Fibroblast of lung (primary cell): ENCODE results near the gene PALMD.

Experiments used
- CTCF ChIP-seq, 2 donors: IDR thresholded peaks in 1 of 2; conservative IDR thresholded peaks in 1 of 2; 1 replicate in 1 of 2; 2 replicates in 1 of 2; pipeline ENCODE4 v1.5.1; 2011 to 2012; ENCODE audit warnings: low read length in 2 of 2, control low read depth in 1 of 2, inconsistent platforms in 1 of 2, low read depth in 1 of 2, mild to moderate bottlenecking in 1 of 2
- EZH2 ChIP-seq: IDR thresholded peaks from 2 replicates; pipeline ENCODE4 v1.5.1; 2012; ENCODE audit warnings: low read length, control low read depth, mild to moderate bottlenecking; ENCODE audit errors: missing control alignments

- TF ChIP-seq EZH2: no peak
- no peak for TF ChIP-seq CTCF (conservative IDR thresholded peaks at IDR 0.05 in 1 of 2, IDR thresholded peaks at IDR 0.05 in 1 of 2; ENCODE audit: low read depth in 1 of 2, low read length in 2 of 2)
Observed at GRCh38 chr1:99614728-99615127, 31.2 kb upstream of the PALMD start.
